H9 (cell line): ENCODE data around the gene ISG20. TPM values are rescaled to one million over a fixed set of nuclear protein-coding genes. Genes with fewer than 3 reads are reported as not detected.

Experiments used
- DNase-seq: peaks from one replicate; pipeline ENCODE4 v3.0.0-alpha.2; 2017
- H2AFZ ChIP-seq: one replicate; pipeline ENCODE4 v1.6.1; 2013; ENCODE audit warnings: mild to moderate bottlenecking, low read length, control low read depth, moderate library complexity
- H2AK5ac ChIP-seq: 2 replicates; pipeline ENCODE4 v1.6.1; 2013; ENCODE audit warnings: low read length, control low read depth, mixed read lengths; ENCODE audit not compliant: insufficient read length
- H2BK120ac ChIP-seq: one replicate; pipeline ENCODE4 v1.6.1; 2013; ENCODE audit warnings: low read depth, mild to moderate bottlenecking, low read length, control low read depth, inconsistent platforms; ENCODE audit not compliant: poor library complexity, severe bottlenecking
- H2BK12ac ChIP-seq: 2 replicates; pipeline ENCODE4 v1.6.1; 2013; ENCODE audit warnings: low read length, control low read depth, mixed read lengths, low read depth; ENCODE audit not compliant: insufficient read length
- H2BK15ac ChIP-seq: 2 replicates; pipeline ENCODE4 v1.6.1; 2013; ENCODE audit warnings: low read depth, low read length, control low read depth
- H2BK20ac ChIP-seq: one replicate; pipeline ENCODE4 v1.6.1; 2013; ENCODE audit warnings: low read depth, mild to moderate bottlenecking, low read length, control low read depth, inconsistent platforms; ENCODE audit not compliant: poor library complexity, severe bottlenecking
- H2BK5ac ChIP-seq: 2 replicates; pipeline ENCODE4 v1.6.1; 2013; ENCODE audit warnings: low read length, control low read depth, mixed read lengths; ENCODE audit not compliant: insufficient read length
- H3K14ac ChIP-seq: 2 replicates; pipeline ENCODE4 v1.6.1; 2013; ENCODE audit warnings: low read length, control low read depth; ENCODE audit not compliant: insufficient read depth
- H3K18ac ChIP-seq: 2 replicates; pipeline ENCODE4 v1.6.1; 2013; ENCODE audit warnings: low read depth, mild to moderate bottlenecking, mixed read lengths, low read length, control low read depth; ENCODE audit not compliant: insufficient read length
- H3K23ac ChIP-seq: 2 replicates; pipeline ENCODE4 v1.6.1; 2013; ENCODE audit warnings: low read length, control low read depth, mixed read lengths, low read depth; ENCODE audit not compliant: insufficient read length
- H3K23me2 ChIP-seq: 2 replicates; pipeline ENCODE4 v1.6.1; 2013; ENCODE audit warnings: low read depth, mild to moderate bottlenecking, mixed read lengths, low read length, control low read depth; ENCODE audit not compliant: insufficient read length, poor library complexity, severe bottlenecking
- H3K27ac ChIP-seq: 2 replicates; pipeline ENCODE4 v1.5.1; 2013; ENCODE audit warnings: low read length, control low read depth, mixed read lengths, low read depth; ENCODE audit not compliant: insufficient read length
- H3K27me3 ChIP-seq: 2 replicates; pipeline ENCODE4 v1.6.1; 2013; ENCODE audit warnings: low read length, control low read depth, inconsistent platforms; ENCODE audit not compliant: insufficient read depth
- H3K4ac ChIP-seq: 2 replicates; pipeline ENCODE4 v1.6.1; 2013; ENCODE audit warnings: low read depth, mild to moderate bottlenecking, control low read depth, inconsistent platforms, low read length, moderate library complexity
- H3K4me1 ChIP-seq: 2 replicates; pipeline ENCODE4 v1.6.1; 2013; ENCODE audit warnings: low read length, control low read depth, inconsistent platforms; ENCODE audit not compliant: insufficient read depth
- H3K4me2 ChIP-seq: 2 replicates; pipeline ENCODE4 v1.6.1; 2013; ENCODE audit warnings: low read length, control low read depth, mixed read lengths; ENCODE audit not compliant: insufficient read length, insufficient read depth
- H3K56ac ChIP-seq: 2 replicates; pipeline ENCODE4 v1.6.1; 2013; ENCODE audit warnings: low read depth, mild to moderate bottlenecking, mixed read lengths, low read length, control low read depth; ENCODE audit not compliant: insufficient read length
- H3K79me1 ChIP-seq: 2 replicates; pipeline ENCODE4 v1.6.1; 2013; ENCODE audit warnings: low read depth, mild to moderate bottlenecking, moderate library complexity, low read length, control low read depth, inconsistent platforms; ENCODE audit not compliant: insufficient read depth, poor library complexity, severe bottlenecking
- H3K79me2 ChIP-seq: 2 replicates; pipeline ENCODE4 v1.6.1; 2013; ENCODE audit warnings: low read length, control low read depth, inconsistent platforms; ENCODE audit not compliant: insufficient read depth
- H3K9ac ChIP-seq: 2 replicates; pipeline ENCODE4 v1.6.1; 2013; ENCODE audit warnings: low read length, control low read depth, mixed read lengths; ENCODE audit not compliant: insufficient read length; ENCODE audit errors: extremely low read depth
- H3K9me3 ChIP-seq: one replicate; pipeline ENCODE4 v1.6.1; 2013; ENCODE audit warnings: low read depth, low read length, inconsistent platforms; ENCODE audit not compliant: control insufficient read depth
- H3T11ph ChIP-seq: one replicate; pipeline ENCODE4 v1.6.1; 2013; ENCODE audit warnings: mild to moderate bottlenecking, low read length, control low read depth, inconsistent platforms
- H4K20me1 ChIP-seq: one replicate; pipeline ENCODE4 v1.6.1; 2013; ENCODE audit not compliant: control insufficient read depth, insufficient read length, insufficient read depth
- H4K5ac ChIP-seq: 2 replicates; pipeline ENCODE4 v1.6.1; 2013; ENCODE audit warnings: low read depth, mild to moderate bottlenecking, mixed read lengths, low read length, control low read depth; ENCODE audit not compliant: insufficient read length
- H4K8ac ChIP-seq: replicated peaks from 2 replicates; pipeline ENCODE4 v1.6.1; 2013; ENCODE audit warnings: low read length, control low read depth, mixed read lengths, low read depth; ENCODE audit not compliant: insufficient read length
- H4K91ac ChIP-seq: 2 replicates; pipeline ENCODE4 v1.6.1; 2013; ENCODE audit warnings: low read depth, mild to moderate bottlenecking, moderate library complexity, mixed read lengths, low read length, control low read depth; ENCODE audit not compliant: insufficient read length
- H3K27ac Mint-ChIP-seq, 3 experiments: 2 replicates in 2 of 3; 3 replicates in 1 of 3; pipeline ENCODE4 v1.8.0; 2020 to 2021; ENCODE audit warnings: mixed read lengths in 3 of 3, mild to moderate bottlenecking in 1 of 3, moderate library complexity in 1 of 3
- H3K27me3 Mint-ChIP-seq: 2 replicates; pipeline ENCODE4 v1.8.0; 2021; ENCODE audit warnings: low read depth, mild to moderate bottlenecking, moderate library complexity, mixed read lengths
- H3K36me3 Mint-ChIP-seq, 3 experiments: 2 replicates in 2 of 3; 3 replicates in 1 of 3; pipeline ENCODE4 v1.8.0; 2020 to 2021; ENCODE audit warnings: low read depth in 3 of 3, mixed read lengths in 3 of 3; ENCODE audit not compliant: insufficient read depth in 1 of 3
- H3K4me1 Mint-ChIP-seq, 2 experiments: 2 replicates each; pipeline ENCODE4 v1.8.0; 2020; ENCODE audit warnings: mixed read lengths in 2 of 2
- H3K4me3 Mint-ChIP-seq, 2 experiments: 2 replicates in 1 of 2; 3 replicates in 1 of 2; pipeline ENCODE4 v1.8.0; 2020 to 2021; ENCODE audit warnings: mild to moderate bottlenecking in 2 of 2, mixed read lengths in 2 of 2, moderate library complexity in 1 of 2
- H3K9me3 Mint-ChIP-seq, 2 experiments: 2 replicates in 1 of 2; 3 replicates in 1 of 2; pipeline ENCODE4 v1.8.0; 2020; ENCODE audit warnings: mild to moderate bottlenecking in 2 of 2, mixed read lengths in 2 of 2, moderate library complexity in 1 of 2
- WGBS: extraction: QIAGEN DNeasy Blood & Tissue Kit; methylation state at CpG from one replicate; pipeline ENCODE4 v1.1.7; 2013; ENCODE audit warnings: missing lambda C conversion rate, low lambda C conversion rate, mixed read lengths; ENCODE audit not compliant: insufficient read length; ENCODE audit errors: extremely low coverage; 5-methylcytosine and 5-hydroxymethylcytosine counted together
- total RNA-seq: library from RNA; stranded (reverse); gene quantifications from 2 replicates; pipeline ENCODE4 v1.2.1, GENCODE V29; 2021
- TF ChIP-seq, protein P1 (sequence below): fragments of 200-600 bp; sonication (generic); conservative IDR thresholded peaks from 3 replicates; pipeline ENCODE4 v1.8.0; 2021; ENCODE audit warnings: antibody characterized with exemption, mild to moderate bottlenecking

Gene ISG20
- total RNA-seq, 1 experiment from 2014 or later: 7.4 TPM

DNA sequence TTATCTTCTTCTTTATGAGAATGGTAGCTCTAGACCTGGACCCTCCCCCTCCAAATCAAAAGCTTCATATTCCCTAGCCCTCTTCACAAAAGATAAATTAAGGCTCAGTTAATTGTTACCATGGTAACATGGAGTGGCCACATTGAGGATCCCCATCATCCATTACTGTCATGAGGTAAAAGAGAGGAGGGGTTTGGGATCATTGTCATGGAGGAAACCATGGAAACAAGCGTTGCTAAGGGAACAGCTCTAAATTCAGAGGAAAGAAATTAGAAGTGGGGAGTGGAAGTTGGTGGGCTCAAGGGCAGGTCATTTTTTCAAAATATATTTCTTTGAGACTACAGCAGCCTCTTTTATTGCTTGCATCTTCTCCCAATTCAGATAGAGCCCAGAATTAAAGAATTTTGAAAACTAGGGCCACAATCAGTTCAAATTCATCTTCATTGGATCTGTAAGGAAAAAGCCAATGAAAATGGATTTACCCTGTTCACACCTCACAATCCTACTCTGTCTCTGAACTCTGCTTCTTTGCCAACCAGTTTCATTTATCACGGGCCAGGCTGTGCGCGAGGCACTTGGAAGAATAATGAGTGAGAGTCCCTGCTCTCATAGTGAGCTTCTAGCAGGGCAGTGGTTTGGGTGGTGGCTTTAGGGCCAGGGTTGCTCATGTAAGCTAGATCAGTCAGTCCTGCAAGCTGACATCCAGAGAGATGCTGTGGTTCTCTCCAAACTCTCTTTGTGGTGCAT lies 29.3 kb upstream of the ISG20 start:
- Mint-ChIP-seq H3K27me3 (peaks cover 98% of the 10 kb centered on the region), H3K4me3 (no peak overlapping the region), H3K36me3 (no peaks in the 10 kb centered on the region; a peak in 1 of 7 replicates), H3K4me1 (peaks cover 80 to 84% of the 10 kb centered on the region in 2 experiments), H3K9me3 (no peaks in the 10 kb centered on the region; a peak in 2 of 5 replicates), H3K27ac (no peak overlapping the region)
- TF ChIP-seq, protein P1, sequence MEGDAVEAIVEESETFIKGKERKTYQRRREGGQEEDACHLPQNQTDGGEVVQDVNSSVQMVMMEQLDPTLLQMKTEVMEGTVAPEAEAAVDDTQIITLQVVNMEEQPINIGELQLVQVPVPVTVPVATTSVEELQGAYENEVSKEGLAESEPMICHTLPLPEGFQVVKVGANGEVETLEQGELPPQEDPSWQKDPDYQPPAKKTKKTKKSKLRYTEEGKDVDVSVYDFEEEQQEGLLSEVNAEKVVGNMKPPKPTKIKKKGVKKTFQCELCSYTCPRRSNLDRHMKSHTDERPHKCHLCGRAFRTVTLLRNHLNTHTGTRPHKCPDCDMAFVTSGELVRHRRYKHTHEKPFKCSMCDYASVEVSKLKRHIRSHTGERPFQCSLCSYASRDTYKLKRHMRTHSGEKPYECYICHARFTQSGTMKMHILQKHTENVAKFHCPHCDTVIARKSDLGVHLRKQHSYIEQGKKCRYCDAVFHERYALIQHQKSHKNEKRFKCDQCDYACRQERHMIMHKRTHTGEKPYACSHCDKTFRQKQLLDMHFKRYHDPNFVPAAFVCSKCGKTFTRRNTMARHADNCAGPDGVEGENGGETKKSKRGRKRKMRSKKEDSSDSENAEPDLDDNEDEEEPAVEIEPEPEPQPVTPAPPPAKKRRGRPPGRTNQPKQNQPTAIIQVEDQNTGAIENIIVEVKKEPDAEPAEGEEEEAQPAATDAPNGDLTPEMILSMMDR: no peak
- H3K9ac ChIP-seq: no peak overlapping the region
- H3K23ac ChIP-seq: no peak overlapping the region
- peak overlapping the region; percentile 55 for H3K18ac ChIP-seq
- no peak overlapping the region for H4K8ac ChIP-seq
- no peak overlapping the region; the same call in 1 of the 2 replicates for H3K4ac ChIP-seq
- H3K14ac ChIP-seq: no peak overlapping the region
- no peak overlapping the region for H2AFZ ChIP-seq
- no peak overlapping the region for H3K4me2 ChIP-seq
- no CpG with 5 or more reads among the region's 4 CpGs for WGBS
- H3K79me1 ChIP-seq: no peaks in the 10 kb centered on the region
- no peak overlapping the region for H2BK20ac ChIP-seq
- no peaks in the 10 kb centered on the region for H3K79me2 ChIP-seq
- no peaks in the 10 kb centered on the region for H3K9me3 ChIP-seq
- no peak overlapping the region for H2BK12ac ChIP-seq
- no peak overlapping the region for H3K56ac ChIP-seq
- no peak overlapping the region for H2AK5ac ChIP-seq
- no peak overlapping the region for H4K5ac ChIP-seq
- no peak overlapping the region for H2BK15ac ChIP-seq
- DNase-seq: peak; percentile 27
- H2BK5ac ChIP-seq: no peak overlapping the region
- no peak overlapping the region for H4K91ac ChIP-seq
- peak overlapping the region; percentile 38 for H3T11ph ChIP-seq
- peaks cover 14% of the 10 kb centered on the region; the same call in 1 of the 2 replicates for H3K4me1 ChIP-seq
- no peak overlapping the region for H2BK120ac ChIP-seq
- H3K27ac ChIP-seq: no peak overlapping the region
- no peaks in the 10 kb centered on the region for H4K20me1 ChIP-seq
- H3K23me2 ChIP-seq: peaks cover 14% of the 10 kb centered on the region
- H3K27me3 ChIP-seq: peaks cover 12% of the 10 kb centered on the region; the same call in 1 of the 2 replicates
